GM12878 (cell line): Measurements from ENCODE around the gene ULBP1. TPM values are rescaled to one million over a fixed set of nuclear protein-coding genes. Genes with fewer than 3 reads are reported as not detected.

Experiments used
- BCLAF1 ChIP-seq: fragments of 450-650 bp; IDR thresholded peaks from 2 replicates; pipeline ENCODE4 v1.6.1; 2017; ENCODE audit warnings: antibody characterized with exemption, mild to moderate bottlenecking, moderate library complexity
- BHLHE40 ChIP-seq, 2 experiments: fragments of 450-650 bp in 1 of 2; IDR thresholded peaks; 2 replicates each; pipeline ENCODE4 v1.6.1; 2011 to 2017; ENCODE audit warnings: low read depth in 2 of 2, borderline replicate concordance in 1 of 2, improper control_type of control experiment in 1 of 2, low read length in 1 of 2, mild to moderate bottlenecking in 1 of 2
- CEBPB ChIP-seq, 2 experiments: fragments of 150-350 bp in 1 of 2; IDR thresholded peaks; 2 replicates each; pipeline ENCODE4 v1.6.1; 2012 to 2014; ENCODE audit warnings: low read depth in 2 of 2, low read length in 2 of 2, borderline replicate concordance in 1 of 2, inconsistent platforms in 1 of 2
- EED ChIP-seq: sonication (generic); IDR thresholded peaks from 2 replicates; pipeline ENCODE4 v1.6.1; 2016; ENCODE audit warnings: antibody characterized with exemption, low read depth
- EGR1 ChIP-seq, 2 experiments: IDR thresholded peaks; 1 replicate in 1 of 2; 2 replicates in 1 of 2; pipeline ENCODE4 v1.6.1; 2011 to 2012; ENCODE audit warnings: low read depth in 2 of 2, low read length in 2 of 2, borderline replicate concordance in 1 of 2, mild to moderate bottlenecking in 1 of 2, moderate library complexity in 1 of 2
- EP300 ChIP-seq, 2 experiments: fragments of 150-350 bp in 1 of 2; IDR thresholded peaks; 2 replicates each; pipeline ENCODE4 v1.6.1; 2011 to 2012; ENCODE audit warnings: low read depth in 2 of 2, low read length in 2 of 2, borderline replicate concordance in 1 of 2, improper control_type of control experiment in 1 of 2, inconsistent platforms in 1 of 2; ENCODE audit not compliant: control insufficient read depth in 1 of 2
- ETV6 ChIP-seq, 2 experiments: fragments of 450-650 bp in 1 of 2; IDR thresholded peaks in 1 of 2; conservative IDR thresholded peaks in 1 of 2; 2 replicates each; pipeline ENCODE4 v1.6.1; 2014; ENCODE audit warnings: antibody characterized with exemption in 1 of 2, borderline replicate concordance in 1 of 2, low read depth in 1 of 2, mild to moderate bottlenecking in 1 of 2, moderate library complexity in 1 of 2
- HCFC1 ChIP-seq: fragments of 150-350 bp; IDR thresholded peaks from 2 replicates; pipeline ENCODE4 v1.6.1; 2014; ENCODE audit warnings: low read length
- IKZF1 ChIP-seq: fragments of 450-650 bp; conservative IDR thresholded peaks from 2 replicates; pipeline ENCODE4 v1.6.1; 2017; ENCODE audit warnings: antibody characterized with exemption, mild to moderate bottlenecking
- IKZF2 ChIP-seq, 2 experiments: fragments of 450-650 bp; IDR thresholded peaks; 2 replicates each; pipeline ENCODE4 v1.6.1; 2017; ENCODE audit warnings: mild to moderate bottlenecking in 2 of 2, moderate library complexity in 2 of 2
- NBN ChIP-seq: fragments of 450-650 bp; IDR thresholded peaks from 2 replicates; pipeline ENCODE4 v1.6.1; 2016
- NR2F1 ChIP-seq: fragments of 450-650 bp; conservative IDR thresholded peaks from 2 replicates; pipeline ENCODE4 v1.6.1; 2017; ENCODE audit warnings: mild to moderate bottlenecking
- POLR2AphosphoS2 ChIP-seq: IDR thresholded peaks from 2 replicates; pipeline ENCODE4 v1.6.1; 2011; ENCODE audit warnings: low read depth, mild to moderate bottlenecking, low read length, improper control_type of control experiment, moderate library complexity
- RELA ChIP-seq: fragments of 450-650 bp; IDR thresholded peaks from 2 replicates; pipeline ENCODE4 v1.8.0; 2014; ENCODE audit warnings: borderline replicate concordance; ENCODE audit not compliant: partially characterized antibody
- SPI1 ChIP-seq: IDR thresholded peaks from 2 replicates; pipeline ENCODE4 v1.6.1; 2011; ENCODE audit warnings: low read depth, mild to moderate bottlenecking, low read length, moderate library complexity, borderline replicate concordance; ENCODE audit not compliant: insufficient read depth
- polyA plus RNA-seq, 11 experiments: library from polyadenylated mRNA; depleted of rRNA in 4 of 11; unstranded in 6 of 11; stranded (reverse) in 5 of 11; fragments of >200 nt; fragmentation: Nextera tagmentation in 4 of 11; fragmentation: Illumina TruSeq in 1 of 11; extraction: Ambion mirVana in 4 of 11; extraction: Trizol in 1 of 11; gene quantifications; 1 replicate in 1 of 11; 2 replicates in 10 of 11; pipeline versions ENCODE4 v1.2.1 to v1.2.3, GENCODE V29; 2011 to 2016; ENCODE audit warnings: inconsistent platforms in 2 of 11, missing spikeins in 2 of 11, low read depth in 1 of 11
- total RNA-seq, 4 experiments: library from RNA; depleted of rRNA in 3 of 4; stranded (reverse); fragments of >200 nt in 3 of 4; fragmentation: Illumina TruSeq in 1 of 4; extraction: Trizol in 1 of 4; gene quantifications; 2 replicates each; pipeline versions ENCODE4 v1.2.1 to v1.2.3, GENCODE V29; 2013 to 2021

Gene ULBP1
- total and polyA plus RNA-seq, 10 of the 15 experiments (the other 5 are each of a cell fraction or from before 2014, with no cell fraction given) = 0.02 to 0.12 (median 0.04) TPM; not detected in 7

- no peak for TF ChIP-seq EGR1 (IDR thresholded peaks at IDR 0.05; ENCODE audit: borderline replicate concordance in 1 of 2, low read depth in 2 of 2, low read length in 2 of 2)
- TF ChIP-seq EP300 (IDR thresholded peaks at IDR 0.05; ENCODE audit: borderline replicate concordance in 1 of 2, control insufficient read depth in 1 of 2, low read depth in 2 of 2, low read length in 2 of 2) = peak in 1 of 2 experiments; percentile 33; a peak in 1 of 4 replicates
- peak; percentile 80 for TF ChIP-seq BCLAF1
- TF ChIP-seq CEBPB (IDR thresholded peaks at IDR 0.05; ENCODE audit: borderline replicate concordance in 1 of 2, low read depth in 2 of 2, low read length in 2 of 2) = no peak
- peak; percentile 81 for TF ChIP-seq IKZF1
- peak; percentile 36 to 79; a peak in 3 of 4 replicates for TF ChIP-seq IKZF2 (IDR thresholded peaks at IDR 0.05)
- TF ChIP-seq EED = peak; percentile 28
- no peak for TF ChIP-seq POLR2AphosphoS2
- TF ChIP-seq NR2F1 = peak; percentile 80
- peak; percentile 70; the same call in 1 of the 2 replicates for TF ChIP-seq SPI1
- peak; percentile 81; the same call in 1 of the 2 replicates for TF ChIP-seq NBN
- TF ChIP-seq BHLHE40 (IDR thresholded peaks at IDR 0.05; ENCODE audit: borderline replicate concordance in 1 of 2, low read depth in 2 of 2, low read length in 1 of 2) = peak in 1 of 2 experiments; percentile 74; a peak in 3 of 4 replicates
- TF ChIP-seq ETV6 (conservative IDR thresholded peaks at IDR 0.05 in 1 of 2, IDR thresholded peaks at IDR 0.05 in 1 of 2; ENCODE audit: borderline replicate concordance in 1 of 2, low read depth in 1 of 2) = 0 out of 4 replicates have a peak, but pooled peaks of 1 of the 2 experiments have one; percentile 25
- TF ChIP-seq RELA = peak; percentile 47
- no peak for TF ChIP-seq HCFC1
Observed at GRCh38 chr6:150004101-150004782, 40.5 kb downstream of the ULBP1 start (continued).
